Measurements from ENCODE around the gene SARDH. TPM values are rescaled to one million over a fixed set of nuclear protein-coding genes. Genes with fewer than 3 reads are reported as not detected.

The SARDH gene
- total and polyA plus RNA-seq, 8 donors = 3.9 to 13.9 (median 9.9) TPM

DNA sequence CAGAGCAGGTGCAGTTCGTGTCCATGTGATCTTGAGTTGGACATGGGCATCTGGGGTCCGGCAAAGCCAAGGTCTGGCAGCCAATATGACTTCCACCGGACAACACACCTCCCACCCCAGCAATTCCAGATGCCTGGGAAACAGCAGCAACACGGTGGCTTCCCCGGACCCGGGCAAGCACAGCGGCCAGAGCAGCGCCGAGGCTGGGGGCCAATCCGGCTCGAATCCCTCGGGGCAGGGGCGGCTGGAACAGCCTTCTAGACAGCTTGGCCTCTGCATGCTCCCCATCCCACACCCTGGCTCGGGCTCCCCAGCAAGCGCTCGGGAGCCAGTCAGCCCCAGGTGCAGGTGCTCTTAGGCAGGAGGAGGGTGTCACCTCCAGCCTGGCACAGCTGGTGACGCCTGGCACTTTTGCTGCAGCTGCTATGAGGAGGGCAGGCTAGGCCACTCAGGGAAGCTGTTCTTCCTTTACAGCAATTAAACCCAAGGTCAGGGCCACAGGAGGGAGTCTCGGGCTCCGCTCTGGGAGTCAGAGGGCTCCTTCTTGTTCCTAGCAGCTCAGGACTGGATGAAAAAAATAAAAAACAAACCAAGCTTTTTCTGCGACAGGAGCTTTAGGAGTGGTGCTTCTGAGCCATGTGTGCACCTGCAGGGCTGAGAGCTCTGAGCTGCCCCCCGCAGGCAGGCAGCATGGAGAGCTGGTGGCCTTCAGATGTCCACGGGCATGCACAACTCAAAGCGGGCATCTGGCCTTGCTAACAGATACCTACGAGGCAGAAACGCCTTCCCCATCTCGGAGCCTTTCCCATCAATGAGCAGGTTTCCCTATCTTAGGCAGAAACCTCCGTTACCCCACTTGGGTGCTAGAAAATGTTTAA lies 73.7 kb downstream of the SARDH start:
- intact Hi-C loops (cut with DNase I) = no loop called here
- TF ChIP-seq, protein P1, sequence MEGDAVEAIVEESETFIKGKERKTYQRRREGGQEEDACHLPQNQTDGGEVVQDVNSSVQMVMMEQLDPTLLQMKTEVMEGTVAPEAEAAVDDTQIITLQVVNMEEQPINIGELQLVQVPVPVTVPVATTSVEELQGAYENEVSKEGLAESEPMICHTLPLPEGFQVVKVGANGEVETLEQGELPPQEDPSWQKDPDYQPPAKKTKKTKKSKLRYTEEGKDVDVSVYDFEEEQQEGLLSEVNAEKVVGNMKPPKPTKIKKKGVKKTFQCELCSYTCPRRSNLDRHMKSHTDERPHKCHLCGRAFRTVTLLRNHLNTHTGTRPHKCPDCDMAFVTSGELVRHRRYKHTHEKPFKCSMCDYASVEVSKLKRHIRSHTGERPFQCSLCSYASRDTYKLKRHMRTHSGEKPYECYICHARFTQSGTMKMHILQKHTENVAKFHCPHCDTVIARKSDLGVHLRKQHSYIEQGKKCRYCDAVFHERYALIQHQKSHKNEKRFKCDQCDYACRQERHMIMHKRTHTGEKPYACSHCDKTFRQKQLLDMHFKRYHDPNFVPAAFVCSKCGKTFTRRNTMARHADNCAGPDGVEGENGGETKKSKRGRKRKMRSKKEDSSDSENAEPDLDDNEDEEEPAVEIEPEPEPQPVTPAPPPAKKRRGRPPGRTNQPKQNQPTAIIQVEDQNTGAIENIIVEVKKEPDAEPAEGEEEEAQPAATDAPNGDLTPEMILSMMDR (IDR thresholded peaks at IDR 0.05) = no peak
- Histone ChIP-seq H3K9me3 (no peaks in the 10 kb centered on the region), H3K4me3 (no peak overlapping the region), H3K27ac (no peak overlapping the region), H3K27me3 (peaks cover 0 to 14% of the 10 kb centered on the region in 2 donors), H3K4me1 (peaks cover 0 to 1% of the 10 kb centered on the region in 2 donors), H3K36me3 (no peaks in the 10 kb centered on the region)
- DNase-seq (no peak), ATAC-seq (no peak)

DNA sequence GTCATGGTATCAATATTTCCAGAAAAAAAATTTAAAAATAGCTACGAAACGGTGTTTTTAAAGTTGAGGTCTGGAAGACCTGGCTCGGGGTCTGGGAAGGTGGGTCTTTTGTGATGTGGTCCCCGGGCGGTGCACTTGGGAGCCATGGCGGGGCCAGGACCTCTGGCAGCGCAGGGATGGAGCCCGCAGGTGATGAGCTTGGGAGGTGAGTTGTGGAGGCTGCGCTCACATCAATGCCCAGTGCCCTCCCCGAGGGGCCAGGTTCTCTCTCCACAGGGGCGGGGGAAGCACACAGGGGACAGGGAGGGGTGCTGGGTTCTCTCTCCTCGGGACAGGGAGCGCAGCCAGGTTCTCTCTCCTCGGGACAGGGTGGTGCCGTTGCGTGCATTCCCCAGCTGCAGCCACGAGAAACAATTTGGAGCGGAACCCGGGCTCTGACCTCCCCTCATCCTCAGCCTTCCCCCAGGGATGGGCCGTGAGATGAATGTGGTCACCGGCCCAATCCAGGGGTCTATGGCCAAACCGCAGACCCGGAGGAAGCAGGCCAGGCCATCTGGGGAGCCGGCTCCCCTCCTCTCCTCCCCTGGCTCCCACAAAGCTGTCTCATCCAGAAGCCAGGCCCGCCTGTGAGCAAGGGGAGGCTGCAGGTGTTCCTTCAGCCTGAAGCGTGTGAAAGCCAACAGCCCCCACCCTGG lies 76.2 kb downstream of the SARDH start:
- Histone ChIP-seq H3K4me1 (peaks cover 6 to 16% of the 10 kb centered on the region in 2 donors), H3K27ac (no peak overlapping the region), H3K4me3 (no peak overlapping the region), H3K9me3 (no peaks in the 10 kb centered on the region), H3K27me3 (peaks cover 0 to 36% of the 10 kb centered on the region in 2 donors), H3K36me3 (no peaks in the 10 kb centered on the region)
- ATAC-seq = no peak
- DNase-seq = no peak
- intact Hi-C loops (cut with DNase I) = no loop called here
- TF ChIP-seq, protein P1 (IDR thresholded peaks at IDR 0.05) = no peak

DNA sequence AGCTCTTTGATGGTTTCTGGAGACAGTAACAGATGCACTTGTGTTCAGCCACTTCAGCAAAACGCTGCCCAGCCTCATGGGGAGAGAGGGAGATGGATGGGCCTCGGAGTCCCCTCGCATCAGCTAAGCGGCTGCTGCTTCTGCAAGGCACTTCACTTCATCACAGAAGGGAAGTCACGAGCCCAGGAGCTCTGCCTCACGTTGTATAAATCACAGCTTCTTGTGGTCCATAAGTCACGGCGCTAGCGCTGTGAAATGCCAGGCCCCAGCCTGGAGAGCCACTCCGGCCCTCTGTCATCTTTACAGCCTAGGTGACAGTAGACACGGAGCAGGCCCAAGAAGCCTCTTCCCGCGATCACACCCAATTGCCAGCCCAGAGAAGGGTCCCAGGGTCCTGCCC lies 78.6 kb downstream of the SARDH start:
- peaks cover 0 to 60% of the 10 kb centered on the region in 2 donors for H3K27me3 ChIP-seq

DNA sequence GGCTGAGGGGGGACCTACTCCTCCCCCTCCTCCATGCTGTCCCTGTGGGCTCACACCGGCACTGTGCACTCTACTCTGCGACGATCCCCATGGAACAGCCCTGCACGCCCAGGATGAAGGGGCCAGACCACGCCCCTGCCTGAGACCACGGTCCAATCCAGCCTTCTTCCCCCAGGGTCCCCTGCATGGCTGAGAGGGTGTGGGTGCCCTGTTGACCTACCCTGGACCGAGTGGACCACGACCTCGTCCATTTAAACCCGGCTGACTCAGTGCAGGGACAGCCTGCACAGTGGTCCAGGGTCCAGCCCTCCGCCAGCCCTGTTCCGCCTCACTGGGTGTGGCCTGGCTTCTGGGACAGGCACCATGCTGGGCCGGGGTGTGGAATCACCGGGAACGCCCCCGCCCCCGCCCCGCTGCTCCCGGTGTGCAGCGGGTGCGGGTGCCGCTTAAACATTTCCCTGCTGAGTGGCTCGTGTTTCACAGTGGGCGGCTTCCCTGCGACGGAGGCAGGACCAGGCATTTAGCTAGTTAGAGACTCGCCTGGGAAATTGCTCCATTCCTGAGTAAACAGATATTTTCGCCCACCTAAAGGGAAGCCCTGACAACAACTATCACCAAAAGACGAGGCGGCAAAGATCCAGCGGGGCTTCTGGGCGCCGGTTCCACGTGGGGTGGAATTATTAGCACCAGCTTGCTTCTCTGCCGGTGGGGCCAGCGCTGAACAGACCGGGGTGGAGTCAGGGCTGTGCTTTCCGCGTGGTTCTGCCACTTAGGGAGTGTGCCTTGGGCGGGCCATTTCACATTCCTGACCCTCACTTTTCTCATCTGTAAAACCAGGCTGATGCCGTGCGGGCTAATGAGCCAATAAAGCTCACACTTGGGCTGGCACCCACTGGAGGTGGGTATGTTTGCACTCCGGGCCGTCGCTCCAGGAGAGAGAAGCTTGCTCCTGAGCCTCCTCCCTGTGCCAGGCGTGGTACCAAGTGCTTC lies 79.4 kb downstream of the SARDH start:
- DNase-seq (peak in 1 of 4 donors; percentile 41), ATAC-seq (peak; percentile 90)
- no peaks in the 10 kb centered on the region for H3K9me3 ChIP-seq
- H3K27me3 ChIP-seq = peaks cover 0 to 68% of the 10 kb centered on the region in 2 donors
- H3K27ac ChIP-seq = no peak overlapping the region
- no peaks in the 10 kb centered on the region for H3K36me3 ChIP-seq
- TF ChIP-seq, protein P1 (IDR thresholded peaks at IDR 0.05) = no peak
- H3K4me1 ChIP-seq = peaks cover 6 to 16% of the 10 kb centered on the region in 2 donors
- intact Hi-C loops (cut with DNase I) = no loop called here
- peak overlapping the region in 1 of 2 donors; percentile 14 for H3K4me3 ChIP-seq

More for the DNA sequence above, 78.6 kb downstream of the SARDH start:
- Histone ChIP-seq H3K4me1 (peaks cover 6 to 16% of the 10 kb centered on the region in 2 donors), H3K36me3 (no peaks in the 10 kb centered on the region), H3K27ac (no peak overlapping the region), H3K9me3 (no peaks in the 10 kb centered on the region), H3K4me3 (no peak overlapping the region)
- TF ChIP-seq, protein P1 (IDR thresholded peaks at IDR 0.05) = no peak
- intact Hi-C loops (cut with DNase I) = no loop called here
- DNase-seq (no peak), ATAC-seq (no peak)
